Esophagus squamous epithelium (tissue), 5 donors: ENCODE data around the gene ZNF274. TPM values are rescaled to one million over a fixed set of nuclear protein-coding genes. Genes with fewer than 3 reads are reported as not detected.

Experiments
- DNase-seq: peaks from one replicate; lab custom pipeline; 2025; lab: John Stamatoyannopoulos, UW
- H3K27ac ChIP-seq, 4 donors: fragments of 200-600 bp; sonication (generic); one replicate each; pipeline ENCODE4 v1.5.1; 2016 to 2019; ENCODE audit warnings: mild to moderate bottlenecking in 1 of 4
- H3K27me3 ChIP-seq, 4 donors: fragments of 200-600 bp; sonication (generic); 1 replicate in 3 of 4; 2 replicates in 1 of 4; pipeline versions ENCODE4 v1.5.1 to v1.6.0; 2017 to 2021; ENCODE audit warnings: antibody characterized with exemption in 1 of 4
- H3K36me3 ChIP-seq, 3 donors: fragments of 200-600 bp; sonication (generic); one replicate each; pipeline ENCODE4 v1.5.1; 2016 to 2019
- H3K4me1 ChIP-seq, 3 donors: fragments of 200-600 bp; sonication (generic); one replicate each; pipeline ENCODE4 v1.5.1; 2017 to 2019
- H3K4me3 ChIP-seq, 4 donors: fragments of 200-600 bp; sonication (generic); 1 replicate in 3 of 4; 2 replicates in 1 of 4; pipeline ENCODE4 v1.5.1; 2016 to 2019; ENCODE audit warnings: mild to moderate bottlenecking in 2 of 4, moderate library complexity in 1 of 4
- H3K9me3 ChIP-seq, 3 donors: fragments of 200-600 bp; sonication (generic); one replicate each; pipeline ENCODE4 v1.5.1; 2016 to 2019
- CTCF ChIP-seq, 6 experiments: fragments of 450-650 bp in 4 of 6; fragments of 200-600 bp in 2 of 6; sonication (generic) in 2 of 6; IDR thresholded peaks; one replicate each; pipeline ENCODE4 v1.5.1; 2016 to 2019; ENCODE audit warnings: antibody characterized with exemption in 6 of 6, mild to moderate bottlenecking in 4 of 6, moderate library complexity in 4 of 6
- POLR2A ChIP-seq, 4 donors: fragments of 450-650 bp; IDR thresholded peaks; one replicate each; pipeline ENCODE4 v1.6.1; 2017; ENCODE audit warnings: antibody characterized with exemption in 4 of 4, mild to moderate bottlenecking in 4 of 4, moderate library complexity in 3 of 4
- WGBS, 2 donors: methylation state at CpG; one replicate each; pipeline ENCODE4 v1.1.5; 2018; 5-methylcytosine and 5-hydroxymethylcytosine counted together
- intact Hi-C: fragments of 100-400 bp; cut with DNase I; formaldehyde crosslinking; loops from one replicate; pipeline ENCODE4 v1.15.0; 2022
- total RNA-seq, 4 donors: library from RNA; depleted of rRNA; stranded (reverse); fragments of >200 nt; gene quantifications; one replicate each; pipeline ENCODE4 v1.1.0, GENCODE V29; 2016
- donor health status: DM: yes; HTN: yes; CAD: no.

Gene ZNF274
- total RNA-seq, 4 donors from 2014 or later, result 20.4 to 28.6 (median 24.9) TPM

GRCh38 chr19:58261968-58262921 lies 79.4 kb downstream of the ZNF274 start:
- TF ChIP-seq POLR2A (IDR thresholded peaks at IDR 0.05) (no peak), CTCF (IDR thresholded peaks at IDR 0.05) (no peak)
- DNase-seq, result no peak
- Histone ChIP-seq H3K9me3 (peaks cover 43 to 100% (median 100%) of the 10 kb centered on the region in 3 donors), H3K27me3 (no peaks in the 10 kb centered on the region), H3K4me1 (no peaks in the 10 kb centered on the region), H3K4me3 (peak overlapping the region in 1 of 4 donors; percentile 2), H3K36me3 (peaks cover 2 to 99% (median 21%) of the 10 kb centered on the region in 3 donors), H3K27ac (no peak overlapping the region)
- 91 to 94% methylated on average over 18 to 19 of the region's 19 CpGs for whole genome bisulfite sequencing, 2 donors
- intact Hi-C loops, result no loop called here

GRCh38 chr19:58262922-58263296 lies 80.0 kb downstream of the ZNF274 start:
- no peaks in the 10 kb centered on the region for H3K4me1 ChIP-seq
- H3K4me3 ChIP-seq, result peak overlapping the region in 1 of 4 donors; percentile 26
- TF ChIP-seq POLR2A (IDR thresholded peaks at IDR 0.05), result no peak
- TF ChIP-seq CTCF (IDR thresholded peaks at IDR 0.05), result no peak
- no peaks in the 10 kb centered on the region for H3K27me3 ChIP-seq
- DNase-seq, result no peak
- peaks cover 43 to 100% (median 99%) of the 10 kb centered on the region in 3 donors for H3K9me3 ChIP-seq
- 95 to 100% methylated on average over 7 of the region's 7 CpGs for WGBS, 2 donors
- no peak overlapping the region for H3K27ac ChIP-seq
- intact Hi-C loops, result no loop called here
- H3K36me3 ChIP-seq, result peaks cover 0 to 99% (median 21%) of the 10 kb centered on the region in 3 donors

Other genes starting within 250 kb of the ZNF274 start
- 1 to 10 TPM; 1.4 to 9.5 (median 3.5) TPM for gene ZNF418, start 247.7 kb upstream of the ZNF274 start, total RNA-seq
- gene ZNF256, start 235.4 kb upstream of the ZNF274 start, total RNA-seq, result 1 to 10 TPM; 1.7 to 6.3 (median 2.4) TPM
- gene C19orf18, start 208.5 kb upstream of the ZNF274 start, total RNA-seq, result under 1 TPM in 2 of 4 donors, not detected in 2; 0.44 to 0.57 TPM
- 10 to 100 TPM in 1 of 4 donors, 1 to 10 TPM in 3; 7.2 to 13.0 (median 8.1) TPM for gene ZNF606, start 180.2 kb upstream of the ZNF274 start, total RNA-seq
- gene ZSCAN1, start 149.0 kb upstream of the ZNF274 start, total RNA-seq, result under 1 TPM in 1 of 4 donors, not detected in 3; 0.48 TPM
- 1 to 10 TPM in 3 of 4 donors, under 1 TPM in 1; 0.83 to 3.8 (median 1.3) TPM for gene ZNF135, start 123.8 kb upstream of the ZNF274 start, total RNA-seq
- gene ZSCAN18, start 84.8 kb upstream of the ZNF274 start, total RNA-seq, result 10 to 100 TPM in 3 of 4 donors, 1 to 10 TPM in 1; 9.0 to 49.6 (median 21.1) TPM
- 1 to 10 TPM; 3.0 to 6.7 (median 3.9) TPM for gene ZNF329, start 32.3 kb upstream of the ZNF274 start, total RNA-seq
- gene ZNF544, start 45.9 kb downstream of the ZNF274 start, total RNA-seq, result 10 to 100 TPM; 19.1 to 53.4 (median 36.0) TPM
- 1 to 10 TPM; 3.5 to 6.7 (median 4.2) TPM for gene ZNF8, start 95.9 kb downstream of the ZNF274 start, total RNA-seq
- gene ERVK3-1, start 122.3 kb downstream of the ZNF274 start, total RNA-seq, result 10 to 100 TPM; 24.7 to 42.0 (median 38.0) TPM
- gene ZSCAN22, start 143.9 kb downstream of the ZNF274 start, total RNA-seq, result 1 to 10 TPM; 2.2 to 3.2 (median 2.9) TPM
- 10 to 100 TPM in 2 of 4 donors, 1 to 10 TPM in 1, not detected in 1; 1.1 to 25.1 (median 13.9) TPM for gene A1BG, start 170.4 kb downstream of the ZNF274 start, total RNA-seq
- 1 to 10 TPM in 3 of 4 donors, under 1 TPM in 1; 0.87 to 1.9 (median 1.4) TPM for gene ZNF497, start 179.7 kb downstream of the ZNF274 start, total RNA-seq
- 1 to 10 TPM; 2.4 to 6.7 (median 3.3) TPM for gene ZNF837, start 198.0 kb downstream of the ZNF274 start, total RNA-seq
- gene RPS5, start 204.2 kb downstream of the ZNF274 start, total RNA-seq, result 1,000 to 10,000 TPM; 1,292 to 2,917 (median 1,952) TPM
- 10 to 100 TPM in 2 of 4 donors, 1 to 10 TPM in 2; 5.0 to 30.5 (median 15.7) TPM for gene RNF225, start 212.6 kb downstream of the ZNF274 start, total RNA-seq
- 10 to 100 TPM in 2 of 4 donors, 1 to 10 TPM in 2; 8.5 to 13.4 (median 9.4) TPM for gene ZNF584, start 225.6 kb downstream of the ZNF274 start, total RNA-seq